ENCODE measurements around the gene ABCA1.
"Not testable (repeated sequence)": the region's sequence is repeated elsewhere in the genome, so short reads cannot be mapped to it uniquely, and the experiment has no call there.

The ABCA1 gene

DNA sequence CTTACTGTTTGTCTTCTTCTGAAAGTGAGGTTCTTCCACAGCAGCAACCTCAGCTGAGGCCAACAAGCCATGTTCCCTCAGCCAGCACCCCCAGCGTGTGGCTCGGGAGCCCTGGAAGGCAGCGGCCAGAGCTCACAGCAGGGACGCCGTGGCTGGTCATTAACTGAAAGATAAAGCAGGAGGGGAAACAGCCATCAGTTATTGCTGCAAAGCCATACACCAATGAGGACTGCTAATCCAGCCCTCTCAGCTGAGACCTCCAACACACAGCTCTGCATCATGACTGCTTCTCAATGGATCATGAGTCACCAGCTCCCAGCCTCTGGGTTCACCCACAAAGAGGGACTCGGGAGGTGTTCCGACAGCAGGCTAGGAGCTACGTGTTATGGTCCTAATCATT is 24.3 kb downstream of the ABCA1 start:
- H3K4me3 ChIP-seq (ENCODE audit: low read length) = no peak overlapping the region
- peak; percentile 54 for DNase-seq (ENCODE audit: low read depth)
- TF ChIP-seq, protein P1, sequence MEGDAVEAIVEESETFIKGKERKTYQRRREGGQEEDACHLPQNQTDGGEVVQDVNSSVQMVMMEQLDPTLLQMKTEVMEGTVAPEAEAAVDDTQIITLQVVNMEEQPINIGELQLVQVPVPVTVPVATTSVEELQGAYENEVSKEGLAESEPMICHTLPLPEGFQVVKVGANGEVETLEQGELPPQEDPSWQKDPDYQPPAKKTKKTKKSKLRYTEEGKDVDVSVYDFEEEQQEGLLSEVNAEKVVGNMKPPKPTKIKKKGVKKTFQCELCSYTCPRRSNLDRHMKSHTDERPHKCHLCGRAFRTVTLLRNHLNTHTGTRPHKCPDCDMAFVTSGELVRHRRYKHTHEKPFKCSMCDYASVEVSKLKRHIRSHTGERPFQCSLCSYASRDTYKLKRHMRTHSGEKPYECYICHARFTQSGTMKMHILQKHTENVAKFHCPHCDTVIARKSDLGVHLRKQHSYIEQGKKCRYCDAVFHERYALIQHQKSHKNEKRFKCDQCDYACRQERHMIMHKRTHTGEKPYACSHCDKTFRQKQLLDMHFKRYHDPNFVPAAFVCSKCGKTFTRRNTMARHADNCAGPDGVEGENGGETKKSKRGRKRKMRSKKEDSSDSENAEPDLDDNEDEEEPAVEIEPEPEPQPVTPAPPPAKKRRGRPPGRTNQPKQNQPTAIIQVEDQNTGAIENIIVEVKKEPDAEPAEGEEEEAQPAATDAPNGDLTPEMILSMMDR (conservative IDR thresholded peaks at IDR 0.05; ENCODE audit: low read depth, low read length) = no peak

DNA sequence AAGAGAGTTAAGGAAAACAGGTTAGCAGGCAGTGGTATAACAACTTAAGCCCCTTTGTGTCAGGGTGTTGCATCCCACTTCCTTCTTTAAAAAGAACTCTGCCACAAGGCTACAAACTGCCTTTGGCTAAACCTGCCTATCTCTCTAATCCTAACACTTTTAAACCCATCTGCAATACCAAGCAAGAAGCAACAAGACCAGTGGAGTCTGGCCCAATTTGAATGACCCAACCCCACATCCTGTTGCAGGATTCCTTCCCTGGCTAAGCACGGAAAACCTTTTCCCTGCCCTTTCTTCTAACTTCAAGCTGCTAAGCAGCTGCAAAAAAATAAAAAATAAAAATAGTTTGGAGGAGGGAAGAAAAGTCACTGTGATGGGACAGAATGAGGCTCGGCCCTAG is 27.1 kb downstream of the ABCA1 start:
- TF ChIP-seq, protein P1 (conservative IDR thresholded peaks at IDR 0.05; ENCODE audit: low read depth, low read length) = no peak
- no peak for DNase-seq (ENCODE audit: low read depth)
- H3K4me3 ChIP-seq (ENCODE audit: low read length) = no peak overlapping the region

DNA sequence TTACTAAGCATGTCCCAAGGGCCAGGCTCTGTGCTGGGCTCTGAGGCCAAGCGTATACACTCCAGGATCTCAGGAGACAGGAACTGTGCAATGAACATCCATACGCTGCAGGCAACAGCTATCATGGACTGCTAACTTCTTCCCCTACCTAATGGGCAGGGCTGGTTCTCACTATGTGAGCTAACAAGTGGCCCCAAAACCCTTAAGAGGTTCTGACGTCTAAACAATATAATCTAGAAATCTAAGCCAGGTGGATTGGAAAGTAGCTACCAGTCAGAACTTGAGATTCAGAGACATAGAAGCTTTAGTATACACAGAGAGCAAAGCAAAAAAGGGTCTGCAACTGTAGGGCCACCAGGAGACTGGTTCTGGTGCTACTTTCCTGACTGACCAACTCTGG is 27.6 kb downstream of the ABCA1 start:
- H3K4me3 ChIP-seq (ENCODE audit: low read length) = no peak overlapping the region
- no peak for DNase-seq (ENCODE audit: low read depth)
- TF ChIP-seq, protein P1 (conservative IDR thresholded peaks at IDR 0.05; ENCODE audit: low read depth, low read length) = no peak

DNA sequence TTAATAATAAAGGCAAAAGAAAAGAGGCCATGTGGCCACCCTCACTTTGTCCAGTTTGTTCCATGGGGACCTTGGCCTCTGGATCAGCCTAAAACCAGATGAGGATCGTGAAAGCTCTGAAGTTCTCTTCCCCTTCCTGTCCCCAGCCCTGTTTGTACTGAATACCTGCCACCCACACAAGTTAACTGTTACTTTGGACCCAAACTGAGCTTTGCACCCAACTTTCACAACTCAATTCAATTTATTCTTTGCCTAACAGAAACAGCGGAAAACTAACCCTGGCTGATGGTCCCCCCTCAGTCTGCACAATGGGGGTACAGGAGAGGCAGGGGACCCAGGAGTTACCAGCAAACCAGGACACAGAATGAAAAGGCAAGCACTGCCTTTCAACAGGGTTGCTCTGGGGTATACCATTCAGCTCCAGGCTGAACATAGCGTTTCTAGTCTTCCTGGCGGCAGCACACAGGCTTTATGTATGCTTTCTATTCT is 28.2 kb downstream of the ABCA1 start:
- no peak for DNase-seq (ENCODE audit: low read depth)
- H3K4me3 ChIP-seq (ENCODE audit: low read length) = no peak overlapping the region
- TF ChIP-seq, protein P1 (conservative IDR thresholded peaks at IDR 0.05; ENCODE audit: low read depth, low read length) = no peak

DNA sequence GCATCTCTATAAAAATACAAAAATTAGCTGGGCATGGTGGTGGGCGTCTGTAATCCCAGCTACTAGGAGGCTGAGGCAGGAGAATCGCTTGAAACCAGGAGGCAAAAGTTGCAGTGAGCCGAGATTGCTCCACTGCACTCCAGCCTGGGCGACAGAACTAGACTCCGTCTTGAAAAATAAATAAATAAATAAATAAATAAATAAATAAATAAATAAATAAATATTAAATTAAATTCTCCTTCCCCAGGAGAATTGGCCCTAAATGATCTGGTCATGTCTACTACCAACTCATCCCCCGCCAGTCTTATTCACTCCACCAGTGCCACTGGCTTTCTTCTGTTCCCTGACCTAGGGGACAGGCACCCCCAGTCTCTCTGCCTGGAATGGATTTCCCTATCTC is 29.6 kb downstream of the ABCA1 start:
- not testable (repeated sequence) for DNase-seq (ENCODE audit: low read depth); H3K4me3 ChIP-seq (ENCODE audit: low read length)

DNA sequence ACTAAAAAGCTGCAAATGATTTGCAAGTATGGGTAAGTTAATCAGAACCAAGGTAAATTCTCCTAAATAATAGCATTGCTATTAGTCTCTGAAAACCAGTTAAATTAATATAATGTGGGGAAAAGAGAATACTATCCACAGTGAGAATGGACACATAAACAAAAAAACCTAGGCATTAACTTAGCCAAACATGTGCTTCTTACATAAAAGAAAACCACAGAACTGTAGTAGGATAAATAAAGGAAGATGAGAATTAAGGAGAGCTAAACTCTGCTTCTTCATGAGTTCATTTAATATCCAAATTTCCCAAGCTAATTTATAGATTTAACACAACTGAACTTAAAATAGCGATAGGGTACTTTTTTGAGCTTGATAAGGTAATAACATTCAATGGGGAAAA is 31.8 kb downstream of the ABCA1 start:
- no peak overlapping the region for H3K4me3 ChIP-seq (ENCODE audit: low read length)
- TF ChIP-seq, protein P1 (conservative IDR thresholded peaks at IDR 0.05; ENCODE audit: low read depth, low read length) = no peak
- no peak for DNase-seq (ENCODE audit: low read depth)

DNA sequence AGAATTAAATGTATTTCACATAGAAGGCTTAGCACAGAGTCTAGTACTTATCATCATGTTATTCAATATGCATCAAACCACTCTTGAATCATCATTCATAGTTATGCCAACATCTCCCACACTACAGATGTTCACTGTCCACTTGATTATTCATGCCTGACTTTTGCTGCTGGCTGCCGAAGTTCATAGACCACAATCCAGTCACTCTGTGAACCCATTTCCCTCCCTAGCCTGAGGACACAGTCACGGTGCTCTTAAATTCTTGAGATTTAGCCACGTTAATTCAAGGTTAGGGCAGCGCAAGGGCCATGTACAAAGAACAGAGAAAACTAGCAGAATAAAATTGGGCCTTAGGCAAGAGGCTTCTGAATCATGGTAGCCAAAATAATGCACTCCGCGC is 32.4 kb downstream of the ABCA1 start:
- H3K4me3 ChIP-seq (ENCODE audit: low read length) = no peak overlapping the region
- no peak for DNase-seq (ENCODE audit: low read depth)
- TF ChIP-seq, protein P1 (conservative IDR thresholded peaks at IDR 0.05; ENCODE audit: low read depth, low read length) = no peak

DNA sequence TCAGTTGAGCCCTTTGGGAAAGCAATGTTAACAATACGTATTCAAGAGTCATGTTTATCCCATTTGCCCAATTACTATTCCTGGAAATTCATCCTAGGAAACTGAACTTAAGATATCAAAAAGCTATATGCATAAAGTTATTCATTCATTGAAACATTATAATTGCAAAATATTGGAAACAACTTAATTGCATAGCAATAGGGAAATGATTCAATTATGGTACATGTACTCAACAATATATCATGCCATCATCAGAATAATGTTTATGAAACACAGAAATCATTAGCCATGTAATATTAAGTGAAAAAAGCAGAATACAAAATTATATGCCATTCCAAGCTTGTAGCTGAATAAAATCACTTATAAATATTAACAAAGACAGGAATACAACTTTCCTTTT is 35.3 kb downstream of the ABCA1 start:
- TF ChIP-seq, protein P1 (conservative IDR thresholded peaks at IDR 0.05; ENCODE audit: low read depth, low read length) = no peak
- DNase-seq (ENCODE audit: low read depth) = no peak
- H3K4me3 ChIP-seq (ENCODE audit: low read length) = no peak overlapping the region

Measured in retinal pigment epithelial cell (primary cell).